Immature natural killer cell (primary cell): ENCODE results near the gene HMGCLL1. TPM values are rescaled to one million over a fixed set of nuclear protein-coding genes. Genes with fewer than 3 reads are reported as not detected.

Source experiments
- DNase-seq, 3 donors: peaks; one replicate each; pipeline ENCODE4 v3.0.0; 2022; ENCODE audit warnings: mixed read lengths in 1 of 3
- H3K27ac Mint-ChIP-seq, 6 donors: one replicate each; pipeline ENCODE4 v1.8.0; 2020; ENCODE audit warnings: mixed read lengths in 6 of 6, mild to moderate bottlenecking in 5 of 6, inconsistent platforms in 4 of 6, moderate library complexity in 3 of 6
- H3K27me3 Mint-ChIP-seq, 3 donors: one replicate each; pipeline ENCODE4 v1.8.0; 2020 to 2021; ENCODE audit warnings: low read depth in 3 of 3, mild to moderate bottlenecking in 3 of 3, mixed read lengths in 3 of 3, moderate library complexity in 3 of 3, inconsistent platforms in 1 of 3
- H3K36me3 Mint-ChIP-seq, 3 donors: one replicate each; pipeline ENCODE4 v1.8.0; 2020; ENCODE audit warnings: mixed read lengths in 3 of 3, inconsistent platforms in 2 of 3, mild to moderate bottlenecking in 2 of 3
- H3K4me1 Mint-ChIP-seq, 2 donors: one replicate each; pipeline ENCODE4 v1.8.0; 2020; ENCODE audit warnings: inconsistent platforms in 2 of 2, mild to moderate bottlenecking in 2 of 2, mixed read lengths in 2 of 2, moderate library complexity in 1 of 2
- H3K4me3 Mint-ChIP-seq, 5 donors: one replicate each; pipeline ENCODE4 v1.8.0; 2020; ENCODE audit warnings: mild to moderate bottlenecking in 5 of 5, mixed read lengths in 5 of 5, inconsistent platforms in 3 of 5, moderate library complexity in 3 of 5
- H3K9me3 Mint-ChIP-seq, 6 donors: one replicate each; pipeline ENCODE4 v1.8.0; 2020; ENCODE audit warnings: mild to moderate bottlenecking in 6 of 6, mixed read lengths in 6 of 6, inconsistent platforms in 4 of 6, moderate library complexity in 3 of 6
- polyA plus RNA-seq, 3 donors: library from polyadenylated mRNA; unstranded; fragments of 300-500 nt; fragmentation: Illumina TruSeq; gene quantifications; one replicate each; pipeline ENCODE4 v1.2.3, GENCODE V29; 2021

HMGCLL1 gene
- polyA plus RNA-seq, 3 donors from 2014 or later: not detected

DNA sequence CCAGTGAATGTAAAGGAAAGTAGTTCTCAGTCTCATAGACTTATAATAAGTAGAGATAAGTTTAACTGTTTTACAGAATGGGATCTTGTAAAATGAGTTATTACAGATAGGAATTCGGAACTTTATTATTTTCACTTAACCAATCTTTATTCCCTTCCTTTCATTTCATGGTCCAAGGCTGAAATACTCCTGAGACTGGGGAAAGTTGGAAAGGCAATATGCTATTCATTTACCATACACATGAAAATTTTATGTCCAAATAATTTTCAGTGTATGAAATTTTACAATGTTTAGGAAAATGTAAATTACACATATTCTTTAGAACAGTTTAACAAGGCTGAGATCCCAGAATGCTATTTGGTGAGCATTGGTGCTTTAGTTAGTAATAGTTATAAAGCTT lies 62.3 kb downstream of the HMGCLL1 start:
- DNase-seq: no peak
- no peaks in the 10 kb centered on the region for H3K4me1 Mint-ChIP-seq
- no peaks in the 10 kb centered on the region for H3K36me3 Mint-ChIP-seq
- H3K4me3 Mint-ChIP-seq: no peak overlapping the region
- H3K27ac Mint-ChIP-seq: no peak overlapping the region
- no peaks in the 10 kb centered on the region for H3K27me3 Mint-ChIP-seq
- peaks cover 0 to 23% (median 7%) of the 10 kb centered on the region in 6 donors for H3K9me3 Mint-ChIP-seq

DNA sequence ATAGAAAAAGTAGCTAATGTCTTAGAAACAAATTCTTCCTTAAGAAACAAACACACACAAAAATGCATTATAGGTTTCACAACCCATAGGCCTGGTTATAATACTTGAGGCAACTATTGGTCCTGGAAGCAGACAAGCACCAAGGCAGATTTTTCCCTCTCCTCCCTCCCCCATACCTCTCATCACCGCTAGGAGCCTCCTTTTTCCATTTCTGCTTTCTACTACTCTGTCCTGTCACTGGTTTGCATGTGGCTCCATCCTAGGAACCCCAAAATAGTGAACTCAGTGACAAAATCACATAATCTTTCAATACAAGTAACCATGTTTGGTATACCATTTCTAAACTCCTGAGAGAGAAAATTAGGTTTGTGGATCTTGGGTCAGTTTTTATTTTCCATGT lies 66.1 kb downstream of the HMGCLL1 start:
- H3K4me1 Mint-ChIP-seq: no peaks in the 10 kb centered on the region
- DNase-seq: no peak
- peaks cover 0 to 5% (median 0%) of the 10 kb centered on the region in 3 donors for H3K36me3 Mint-ChIP-seq
- H3K4me3 Mint-ChIP-seq: no peak overlapping the region
- H3K27me3 Mint-ChIP-seq: no peaks in the 10 kb centered on the region
- H3K27ac Mint-ChIP-seq: no peak overlapping the region
- peaks cover 0 to 23% (median 6%) of the 10 kb centered on the region in 6 donors for H3K9me3 Mint-ChIP-seq

DNA sequence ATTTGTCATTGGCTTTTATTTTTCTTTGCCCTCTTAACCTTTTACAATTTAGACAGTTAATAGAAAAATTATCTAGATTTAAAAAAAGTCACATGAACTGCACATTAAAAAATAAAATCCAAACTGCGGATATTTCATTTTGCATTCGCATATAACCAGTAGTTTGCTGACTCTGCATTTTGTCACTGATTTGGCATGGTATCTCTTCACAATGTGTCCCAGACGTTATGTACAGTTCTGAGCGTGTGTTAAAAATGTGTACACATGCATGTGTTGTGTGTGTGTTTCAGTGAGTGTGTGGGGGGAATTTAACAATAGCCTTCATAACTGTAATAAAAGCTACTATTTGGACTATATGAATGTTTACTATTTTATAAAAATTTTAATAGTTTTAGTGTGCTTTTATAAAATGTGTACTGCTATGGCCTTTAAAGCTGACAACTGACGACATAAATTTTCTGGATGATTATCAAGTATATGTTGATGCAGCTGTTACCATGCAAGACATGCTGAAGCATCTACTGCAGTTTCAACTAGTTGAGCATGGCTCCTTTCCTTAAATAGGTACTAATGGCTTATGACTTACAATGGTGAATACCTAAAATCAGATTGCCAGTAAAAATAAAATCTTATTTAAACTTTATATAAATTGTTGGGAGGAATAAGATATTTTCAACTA lies 67.7 kb downstream of the HMGCLL1 start:
- Mint-ChIP-seq H3K36me3 (peaks cover 0 to 5% (median 0%) of the 10 kb centered on the region in 3 donors), H3K9me3 (peaks cover under 1 to 24% (median 9%) of the 10 kb centered on the region in 6 donors), H3K4me3 (no peak overlapping the region), H3K4me1 (no peaks in the 10 kb centered on the region), H3K27ac (no peak overlapping the region), H3K27me3 (no peaks in the 10 kb centered on the region)
- no peak for DNase-seq

DNA sequence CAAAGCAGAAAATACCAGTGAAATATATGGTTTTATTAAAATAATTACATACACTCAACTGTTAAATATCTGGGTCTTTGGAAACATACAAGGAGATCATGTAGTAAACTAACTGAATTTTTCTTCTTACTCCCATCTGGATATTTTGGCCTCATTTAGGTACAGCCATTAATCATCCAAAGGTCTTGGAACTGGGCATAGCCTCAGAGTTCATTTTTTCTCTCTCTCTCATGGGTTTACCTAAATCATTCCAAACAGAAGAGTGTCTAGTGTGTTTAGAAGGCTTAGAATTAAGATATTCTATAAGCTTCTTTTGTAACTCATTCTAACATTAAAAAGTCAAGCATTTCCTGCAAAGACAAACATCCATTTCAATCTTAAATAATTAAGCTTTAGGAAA lies 79.4 kb downstream of the HMGCLL1 start:
- Mint-ChIP-seq H3K27ac (no peak overlapping the region), H3K36me3 (no peaks in the 10 kb centered on the region), H3K4me1 (no peaks in the 10 kb centered on the region), H3K9me3 (peaks cover 0 to 33% (median 12%) of the 10 kb centered on the region in 6 donors), H3K4me3 (no peak overlapping the region), H3K27me3 (peaks cover 0 to 2% (median 0%) of the 10 kb centered on the region in 3 donors)
- no peak for DNase-seq

DNA sequence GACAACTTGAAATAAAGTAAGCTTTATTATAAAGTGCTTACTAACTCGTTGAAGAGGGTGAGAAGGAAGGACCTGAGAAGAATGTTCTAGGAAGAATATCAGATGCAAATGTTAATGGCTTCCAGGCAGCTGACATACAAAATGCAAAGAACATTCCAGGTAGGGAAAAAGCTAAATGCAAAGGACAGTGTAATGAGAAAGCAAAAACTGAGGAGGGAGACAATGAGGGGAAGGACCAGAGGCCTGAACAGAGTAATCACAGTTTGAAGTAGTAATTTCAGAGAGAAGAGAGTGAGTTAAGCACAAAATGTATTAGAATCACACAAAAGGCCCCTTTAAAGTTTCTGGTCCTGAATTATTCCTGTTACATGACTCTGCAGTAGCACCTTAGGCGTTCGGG lies 81.3 kb downstream of the HMGCLL1 start:
- no peaks in the 10 kb centered on the region for H3K27me3 Mint-ChIP-seq

DNA sequence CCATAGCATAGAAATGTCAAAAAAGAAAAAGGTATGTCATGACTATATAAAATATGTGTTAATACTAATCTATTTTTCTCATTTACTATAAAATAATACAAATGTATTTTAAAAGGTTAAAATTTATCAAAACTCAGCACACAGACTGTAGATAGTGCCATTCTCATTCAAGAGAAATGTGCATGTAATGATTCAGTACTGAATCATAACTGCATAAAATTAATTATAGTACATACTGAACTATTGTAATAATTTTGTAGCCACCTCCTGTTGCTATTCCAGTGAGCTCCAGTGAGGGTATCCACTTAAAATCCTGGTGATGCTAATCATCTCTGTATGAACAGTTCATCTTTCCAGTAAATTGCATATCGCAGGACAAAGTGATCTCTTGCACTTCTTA lies 82.8 kb downstream of the HMGCLL1 start:
- Mint-ChIP-seq H3K4me1 (no peaks in the 10 kb centered on the region), H3K27ac (no peak overlapping the region), H3K36me3 (no peaks in the 10 kb centered on the region), H3K27me3 (no peaks in the 10 kb centered on the region), H3K9me3 (peaks cover 2 to 28% (median 12%) of the 10 kb centered on the region in 6 donors), H3K4me3 (no peak overlapping the region)
- DNase-seq: no peak

More for the DNA sequence above, 81.3 kb downstream of the HMGCLL1 start:
- no peak overlapping the region for H3K27ac Mint-ChIP-seq
- no peak for DNase-seq
- peaks cover 0 to 28% (median 12%) of the 10 kb centered on the region in 6 donors for H3K9me3 Mint-ChIP-seq
- no peaks in the 10 kb centered on the region for H3K36me3 Mint-ChIP-seq
- no peak overlapping the region for H3K4me3 Mint-ChIP-seq
- no peaks in the 10 kb centered on the region for H3K4me1 Mint-ChIP-seq

DNA sequence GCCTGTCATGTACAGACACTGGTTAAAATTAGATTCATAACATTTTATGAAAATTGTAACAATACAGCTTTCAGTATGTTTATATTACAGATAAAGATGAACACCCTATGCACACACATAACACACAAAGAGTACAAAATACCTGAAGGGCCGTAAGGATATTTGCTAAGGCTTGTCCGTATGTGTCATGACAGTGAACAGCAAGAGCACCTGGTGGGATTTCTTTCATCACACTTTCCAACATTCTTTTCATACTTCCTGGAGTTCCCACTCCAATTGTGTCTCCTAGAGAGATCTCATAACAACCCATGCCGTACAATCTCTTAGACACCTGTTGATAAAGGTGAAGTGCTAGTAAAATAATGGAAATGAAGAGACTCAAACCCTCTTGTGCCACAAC lies 83.7 kb downstream of the HMGCLL1 start:
- Mint-ChIP-seq H3K9me3 (peaks cover 5 to 28% (median 12%) of the 10 kb centered on the region in 6 donors), H3K4me1 (no peaks in the 10 kb centered on the region), H3K4me3 (no peak overlapping the region), H3K36me3 (no peaks in the 10 kb centered on the region), H3K27ac (no peak overlapping the region), H3K27me3 (peaks cover 0 to 2% (median 0%) of the 10 kb centered on the region in 3 donors)
- DNase-seq: no peak

DNA sequence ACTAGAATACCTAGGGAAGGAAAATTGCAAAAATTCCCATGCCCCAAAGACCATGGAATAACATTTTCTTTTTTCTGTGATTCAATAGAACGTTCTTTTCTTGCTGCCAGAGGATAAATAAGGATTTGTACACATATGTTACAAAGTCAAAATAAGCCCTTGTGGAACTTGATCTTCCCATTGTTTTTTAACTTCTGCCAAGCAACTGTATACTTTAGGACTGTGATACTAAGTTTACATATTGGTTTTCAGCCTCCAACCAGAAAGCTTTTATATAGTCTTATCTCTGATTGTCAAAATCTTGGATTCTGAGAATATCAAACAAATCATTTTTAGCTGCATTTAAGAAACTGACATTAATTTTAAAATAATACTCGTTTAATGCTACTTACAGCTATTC lies 84.6 kb downstream of the HMGCLL1 start:
- Mint-ChIP-seq H3K4me3 (no peak overlapping the region), H3K9me3 (peaks cover 5 to 28% (median 14%) of the 10 kb centered on the region in 6 donors), H3K36me3 (no peaks in the 10 kb centered on the region), H3K27ac (no peak overlapping the region), H3K4me1 (no peaks in the 10 kb centered on the region), H3K27me3 (peaks cover 0 to 2% (median 0%) of the 10 kb centered on the region in 3 donors)
- no peak for DNase-seq

DNA sequence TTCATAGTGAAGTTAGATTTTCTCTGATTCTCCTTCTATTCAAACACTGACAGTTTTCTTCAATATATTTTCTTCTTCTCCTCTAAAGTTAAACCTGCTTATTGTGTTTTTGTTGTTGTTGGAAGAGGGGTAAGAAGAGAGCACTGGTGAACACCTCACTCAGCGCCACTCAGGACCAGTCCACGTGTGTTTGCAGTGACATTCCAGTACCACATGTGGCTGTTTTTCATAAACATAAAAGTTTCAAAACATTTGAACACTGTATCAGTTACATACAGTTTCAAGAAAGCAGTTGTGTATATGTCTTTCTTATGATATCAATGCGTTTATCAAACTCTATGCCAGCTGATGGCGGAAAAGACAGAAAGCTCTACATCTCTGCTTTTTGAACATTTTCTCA lies 86.7 kb downstream of the HMGCLL1 start:
- no peaks in the 10 kb centered on the region for H3K36me3 Mint-ChIP-seq
- no peaks in the 10 kb centered on the region for H3K4me1 Mint-ChIP-seq
- H3K27ac Mint-ChIP-seq: no peak overlapping the region

DNA sequence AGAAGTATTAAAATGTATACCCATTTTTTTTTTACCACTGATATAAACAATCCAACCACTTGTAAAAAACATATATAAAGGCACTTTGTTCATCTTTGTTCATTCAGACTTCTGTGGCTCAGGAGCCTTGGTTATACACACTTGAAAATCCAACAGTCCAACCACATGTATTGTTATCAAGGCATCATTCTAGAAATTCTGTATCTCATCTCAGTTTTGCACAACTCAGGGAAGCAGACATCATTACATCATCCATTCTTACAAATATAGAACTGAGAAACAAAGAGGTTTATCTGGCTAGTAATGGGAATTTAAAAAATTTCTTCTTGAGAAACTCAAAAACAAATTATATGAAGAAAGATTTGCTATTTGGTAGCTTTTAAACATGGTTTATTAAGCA lies 88.1 kb downstream of the HMGCLL1 start:
- H3K9me3 Mint-ChIP-seq: peaks cover 10 to 34% (median 13%) of the 10 kb centered on the region in 6 donors
- no peaks in the 10 kb centered on the region for H3K4me1 Mint-ChIP-seq
- peaks cover 0 to 2% (median 0%) of the 10 kb centered on the region in 3 donors for H3K27me3 Mint-ChIP-seq
- H3K27ac Mint-ChIP-seq: no peak overlapping the region
- no peaks in the 10 kb centered on the region for H3K36me3 Mint-ChIP-seq
- H3K4me3 Mint-ChIP-seq: no peak overlapping the region
- DNase-seq: no peak

More for the DNA sequence above, 86.7 kb downstream of the HMGCLL1 start:
- no peak for DNase-seq
- H3K27me3 Mint-ChIP-seq: peaks cover 0 to 2% (median 0%) of the 10 kb centered on the region in 3 donors
- no peak overlapping the region for H3K4me3 Mint-ChIP-seq
- peaks cover 8 to 31% (median 11%) of the 10 kb centered on the region in 6 donors for H3K9me3 Mint-ChIP-seq

DNA sequence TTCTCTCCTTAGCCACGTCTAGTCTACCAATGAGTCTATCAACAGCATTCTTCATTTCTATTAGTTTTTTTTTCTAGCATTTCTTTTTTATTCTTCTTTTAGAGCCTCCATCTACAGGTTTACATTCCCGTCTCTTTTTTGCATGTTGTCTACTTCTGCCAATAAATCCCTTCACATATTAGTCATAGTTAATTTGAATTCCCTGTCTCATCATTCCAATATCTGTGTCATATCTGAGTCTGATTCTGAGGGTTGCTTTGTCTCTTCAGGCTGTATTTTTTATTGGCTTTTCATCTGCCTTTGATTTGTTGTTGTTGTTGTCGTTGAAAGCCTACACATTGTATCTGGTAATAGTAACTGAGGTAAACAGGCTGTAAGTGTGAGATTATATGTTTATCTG lies 104.6 kb downstream of the HMGCLL1 start:
- Mint-ChIP-seq H3K27me3 (no peaks in the 10 kb centered on the region), H3K27ac (no peak overlapping the region), H3K36me3 (no peaks in the 10 kb centered on the region), H3K4me1 (no peaks in the 10 kb centered on the region), H3K9me3 (peaks cover 0 to 18% (median 4%) of the 10 kb centered on the region in 6 donors), H3K4me3 (no peak overlapping the region)
- no peak for DNase-seq

DNA sequence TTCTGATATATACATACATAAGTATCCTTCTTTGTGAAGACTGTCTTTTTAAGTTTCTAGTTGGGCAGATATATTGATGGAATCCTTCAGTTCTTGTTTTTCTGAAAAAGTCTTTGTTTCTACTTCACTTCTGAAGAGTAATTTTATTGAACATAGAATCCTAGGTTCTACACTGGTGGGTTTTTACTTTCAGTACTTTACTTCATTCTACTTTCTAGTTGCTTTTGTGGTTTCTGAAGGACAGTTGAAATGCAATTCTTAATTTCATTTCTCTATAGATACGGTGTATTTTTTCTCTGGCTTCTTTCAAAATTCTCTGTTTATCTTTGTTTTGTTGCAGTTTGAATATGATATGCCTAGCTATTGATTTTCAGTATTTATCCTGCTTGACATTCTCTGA lies 105.3 kb downstream of the HMGCLL1 start:
- no peak for DNase-seq
- H3K4me3 Mint-ChIP-seq: no peak overlapping the region
- H3K27ac Mint-ChIP-seq: no peak overlapping the region
- H3K36me3 Mint-ChIP-seq: no peaks in the 10 kb centered on the region
- no peaks in the 10 kb centered on the region for H3K4me1 Mint-ChIP-seq
- H3K27me3 Mint-ChIP-seq: no peaks in the 10 kb centered on the region
- H3K9me3 Mint-ChIP-seq: peaks cover 0 to 21% (median 6%) of the 10 kb centered on the region in 6 donors

DNA sequence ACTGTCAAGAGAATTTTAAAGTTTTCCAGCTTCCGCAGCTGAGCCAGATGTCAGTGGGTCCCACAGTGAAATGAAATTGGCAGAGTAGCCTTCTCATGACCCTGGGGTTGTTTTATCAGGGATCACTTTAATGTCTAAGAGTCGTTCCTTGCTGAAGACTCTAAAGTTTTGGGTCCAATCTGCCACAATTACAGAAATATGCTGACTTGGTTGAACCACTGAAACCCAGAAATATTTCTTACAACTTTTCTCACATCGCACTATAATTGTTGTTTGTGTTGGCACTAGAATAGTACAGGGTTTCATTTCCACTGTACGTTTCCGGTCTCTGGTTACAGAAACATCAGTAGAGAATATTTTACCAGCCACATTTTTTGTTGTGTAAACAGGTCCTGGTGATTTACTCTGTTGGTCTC lies 109.0 kb downstream of the HMGCLL1 start:
- Mint-ChIP-seq H3K4me3 (no peak overlapping the region), H3K36me3 (no peaks in the 10 kb centered on the region), H3K4me1 (no peaks in the 10 kb centered on the region), H3K27me3 (no peaks in the 10 kb centered on the region), H3K9me3 (peaks cover 0 to 36% (median 6%) of the 10 kb centered on the region in 6 donors), H3K27ac (no peak overlapping the region)
- DNase-seq: no peak

DNA sequence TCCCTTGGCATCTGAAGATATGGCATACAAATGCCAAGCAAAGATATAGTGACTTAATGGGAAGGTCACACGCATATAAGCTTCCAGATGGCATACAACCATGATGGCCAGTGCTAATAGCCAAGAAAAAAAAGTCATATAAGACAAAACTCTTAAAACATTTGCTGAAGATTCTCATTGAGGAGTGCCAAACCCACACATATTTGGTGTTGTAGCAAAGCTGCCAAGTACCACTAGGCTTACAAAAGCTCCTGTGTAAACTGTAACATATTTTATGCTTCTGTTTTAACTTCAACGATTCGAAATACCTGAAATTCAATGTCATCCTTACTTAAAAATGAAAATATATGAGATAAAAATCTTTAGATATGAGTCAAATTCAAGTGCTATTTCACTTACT lies 123.0 kb downstream of the HMGCLL1 start:
- Mint-ChIP-seq H3K4me3 (no peak overlapping the region), H3K36me3 (no peaks in the 10 kb centered on the region), H3K27me3 (peaks cover 0 to 1% (median 0%) of the 10 kb centered on the region in 3 donors), H3K4me1 (no peaks in the 10 kb centered on the region), H3K9me3 (peaks cover 0 to 15% (median 4%) of the 10 kb centered on the region in 6 donors), H3K27ac (no peak overlapping the region)
- no peak for DNase-seq

DNA sequence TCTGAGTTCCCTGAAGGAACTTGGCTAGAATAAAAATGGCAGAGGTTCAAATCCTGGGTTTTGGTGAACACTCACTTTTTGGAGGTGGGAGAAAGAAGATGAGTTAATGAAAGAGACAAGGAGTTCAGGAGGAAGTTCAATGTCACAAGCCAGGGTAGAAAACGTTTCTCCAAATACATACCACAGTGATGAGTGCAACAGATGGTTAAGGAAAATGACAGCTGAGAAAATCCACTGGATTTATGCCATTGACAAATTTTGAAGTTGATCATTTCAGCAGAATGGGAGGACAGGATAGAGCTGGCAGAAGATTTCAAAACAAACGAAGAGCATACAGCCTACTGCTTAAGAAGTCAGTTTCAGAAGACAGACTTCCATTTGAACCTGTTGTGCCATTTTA lies 129.0 kb downstream of the HMGCLL1 start:
- H3K9me3 Mint-ChIP-seq: peaks cover 0 to 18% (median 4%) of the 10 kb centered on the region in 6 donors
- peaks cover 0 to 2% (median 0%) of the 10 kb centered on the region in 3 donors for H3K27me3 Mint-ChIP-seq
- no peaks in the 10 kb centered on the region for H3K36me3 Mint-ChIP-seq
- no peak overlapping the region for H3K4me3 Mint-ChIP-seq
- no peak overlapping the region for H3K27ac Mint-ChIP-seq
- DNase-seq: no peak
- no peaks in the 10 kb centered on the region for H3K4me1 Mint-ChIP-seq
